UCSD-AML1 (cell line): ENCODE results near the gene PPARGC1A.

Experiments
- DNase-seq: peaks from one replicate; lab custom pipeline; 2025; ENCODE audit not compliant: unreplicated experiment; lab: John Stamatoyannopoulos, UW

Gene PPARGC1A, protein sequence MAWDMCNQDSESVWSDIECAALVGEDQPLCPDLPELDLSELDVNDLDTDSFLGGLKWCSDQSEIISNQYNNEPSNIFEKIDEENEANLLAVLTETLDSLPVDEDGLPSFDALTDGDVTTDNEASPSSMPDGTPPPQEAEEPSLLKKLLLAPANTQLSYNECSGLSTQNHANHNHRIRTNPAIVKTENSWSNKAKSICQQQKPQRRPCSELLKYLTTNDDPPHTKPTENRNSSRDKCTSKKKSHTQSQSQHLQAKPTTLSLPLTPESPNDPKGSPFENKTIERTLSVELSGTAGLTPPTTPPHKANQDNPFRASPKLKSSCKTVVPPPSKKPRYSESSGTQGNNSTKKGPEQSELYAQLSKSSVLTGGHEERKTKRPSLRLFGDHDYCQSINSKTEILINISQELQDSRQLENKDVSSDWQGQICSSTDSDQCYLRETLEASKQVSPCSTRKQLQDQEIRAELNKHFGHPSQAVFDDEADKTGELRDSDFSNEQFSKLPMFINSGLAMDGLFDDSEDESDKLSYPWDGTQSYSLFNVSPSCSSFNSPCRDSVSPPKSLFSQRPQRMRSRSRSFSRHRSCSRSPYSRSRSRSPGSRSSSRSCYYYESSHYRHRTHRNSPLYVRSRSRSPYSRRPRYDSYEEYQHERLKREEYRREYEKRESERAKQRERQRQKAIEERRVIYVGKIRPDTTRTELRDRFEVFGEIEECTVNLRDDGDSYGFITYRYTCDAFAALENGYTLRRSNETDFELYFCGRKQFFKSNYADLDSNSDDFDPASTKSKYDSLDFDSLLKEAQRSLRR

DNA sequence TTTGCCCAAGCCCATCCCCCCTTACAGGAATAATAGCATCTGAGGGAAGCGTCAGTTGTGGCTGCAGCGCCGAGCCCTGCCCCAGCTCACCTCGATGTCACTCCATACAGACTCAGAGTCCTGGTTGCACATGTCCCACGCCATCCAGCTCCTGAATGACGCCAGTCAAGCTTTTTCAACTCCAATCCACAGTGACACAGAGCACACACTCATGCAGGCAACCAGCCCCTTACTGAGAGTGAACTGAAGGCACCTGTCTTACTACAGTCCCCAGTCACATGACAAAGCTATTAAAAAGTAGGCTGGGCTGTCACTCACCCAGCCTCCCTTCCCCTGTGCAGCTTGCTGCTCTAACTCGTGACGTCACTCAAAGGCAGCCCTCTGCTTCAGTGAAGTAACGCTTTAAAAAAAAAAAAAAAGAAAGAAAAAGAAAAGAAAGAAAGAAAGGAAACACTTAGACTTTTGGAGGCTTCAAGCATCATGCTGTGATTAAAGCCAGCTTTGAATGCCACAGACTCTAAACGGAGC lies at the start of gene PPARGC1A:
TSS of gene PPARGC1A (minus strand) at position 234 of the 528 bp plus-strand sequence. CDS start at position 144, 90 bp downstream.
- DNase-seq: no peak

- DNase-seq: no peak
Measured at GRCh38 chr4:23938796-23939195, 48.9 kb upstream of the PPARGC1A start.

GRCh38 chr4:23937173-23937572 lies 47.3 kb upstream of the PPARGC1A start:
- DNase-seq: no peak

DNA sequence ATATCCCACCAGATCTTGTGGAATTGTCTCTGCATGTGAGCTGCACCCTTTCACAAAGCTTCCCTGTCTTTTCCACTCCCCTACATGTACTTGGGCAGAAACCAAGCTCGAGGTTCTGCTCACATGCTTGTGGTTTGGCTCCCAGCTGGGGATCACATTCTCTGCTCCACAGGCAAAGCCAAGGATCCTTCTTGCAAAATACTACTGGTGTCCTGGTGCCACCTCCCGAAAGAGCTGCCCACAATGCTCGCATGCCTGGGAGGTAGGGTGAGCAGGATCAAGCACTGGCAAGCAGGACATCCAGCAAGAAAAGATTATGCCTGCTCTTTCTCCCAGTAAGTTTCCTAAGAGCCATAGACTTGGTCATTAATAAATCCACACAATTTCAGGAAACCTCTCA lies 45.1 kb upstream of the PPARGC1A start:
- no peak for DNase-seq

- DNase-seq: no peak
Measured at GRCh38 chr4:23934223-23934622, 44.4 kb upstream of the PPARGC1A start.

GRCh38 chr4:23932901-23933308 lies 43.1 kb upstream of the PPARGC1A start:
- no peak for DNase-seq

DNA sequence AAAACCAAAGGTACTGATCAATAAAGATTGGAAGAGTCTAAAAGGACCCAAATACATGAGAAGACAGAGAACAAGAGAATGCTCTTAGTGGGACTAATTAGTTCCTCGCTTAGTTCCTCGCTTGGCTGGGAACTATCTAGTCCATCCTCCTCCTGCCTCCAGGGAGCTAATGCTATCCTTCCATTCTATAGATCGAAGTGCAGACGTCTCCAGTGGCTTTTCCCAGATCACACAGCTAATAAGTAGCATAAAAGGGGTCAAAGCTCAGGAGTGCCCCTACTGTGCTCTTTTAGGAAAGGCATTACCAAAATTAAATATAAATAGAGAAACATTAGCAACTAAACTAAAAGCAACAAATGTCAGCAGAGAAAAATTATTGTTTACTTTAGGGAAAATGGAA lies 42.3 kb upstream of the PPARGC1A start:
- DNase-seq: no peak

DNA sequence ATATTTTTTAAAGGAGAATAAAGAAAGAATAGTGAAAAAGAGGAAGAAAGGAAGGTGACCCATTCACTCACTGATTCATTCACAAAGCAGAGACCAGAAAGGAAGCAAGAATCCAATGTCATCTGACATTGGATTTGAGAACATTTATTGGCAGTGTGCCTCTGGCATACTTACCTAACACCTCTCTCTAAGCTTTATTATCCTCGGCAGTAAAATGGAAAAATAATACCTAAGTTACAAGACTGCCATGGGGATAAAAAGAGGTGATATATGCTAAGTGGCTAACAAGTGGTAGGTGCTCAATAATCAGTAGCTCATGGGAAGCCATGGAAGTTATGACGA lies 41.6 kb upstream of the PPARGC1A start:
- DNase-seq: no peak

- no peak for DNase-seq
Measured at GRCh38 chr4:23930750-23931488, 41.1 kb upstream of the PPARGC1A start.

- no peak for DNase-seq
Measured at GRCh38 chr4:23929248-23929647, 39.4 kb upstream of the PPARGC1A start.

DNA sequence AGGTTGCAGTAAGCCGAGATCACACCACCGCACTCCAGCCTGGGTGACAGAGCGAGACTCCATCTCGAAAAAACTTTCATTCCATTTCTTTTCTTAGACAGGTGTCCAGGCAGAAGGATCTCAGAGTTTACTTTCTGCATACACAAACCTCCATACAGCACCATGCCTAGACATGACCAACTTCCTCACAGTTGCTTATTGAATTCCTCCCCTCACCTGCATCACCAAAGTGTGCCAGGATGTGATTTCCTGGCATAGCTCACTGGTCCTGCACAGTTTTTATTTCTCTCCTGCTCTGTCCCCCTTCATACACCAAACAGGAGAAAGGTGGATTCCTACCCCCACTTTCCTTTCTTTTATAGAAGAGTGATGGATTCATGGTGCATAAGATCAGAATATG lies 34.7 kb upstream of the PPARGC1A start:
- DNase-seq: no peak

DNA sequence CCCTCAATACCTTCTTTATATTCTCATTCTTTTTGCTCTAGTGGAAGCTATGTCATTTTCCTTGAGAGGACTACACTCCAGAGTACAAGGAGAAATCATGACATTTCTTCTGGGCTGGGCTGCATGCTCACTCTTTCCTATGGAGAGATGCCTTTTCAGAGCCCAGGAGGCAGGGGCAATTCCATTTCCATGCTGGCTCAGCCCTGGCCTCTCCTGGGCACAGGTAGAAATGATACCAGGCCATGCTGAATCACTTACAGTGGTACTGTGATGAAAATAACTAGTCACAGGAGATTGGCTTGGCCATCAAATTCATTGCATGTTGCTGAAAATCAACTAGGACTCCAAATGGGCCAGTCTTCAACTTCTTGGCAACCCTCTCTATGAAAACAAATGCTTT lies 34.0 kb upstream of the PPARGC1A start:
- no peak for DNase-seq

DNA sequence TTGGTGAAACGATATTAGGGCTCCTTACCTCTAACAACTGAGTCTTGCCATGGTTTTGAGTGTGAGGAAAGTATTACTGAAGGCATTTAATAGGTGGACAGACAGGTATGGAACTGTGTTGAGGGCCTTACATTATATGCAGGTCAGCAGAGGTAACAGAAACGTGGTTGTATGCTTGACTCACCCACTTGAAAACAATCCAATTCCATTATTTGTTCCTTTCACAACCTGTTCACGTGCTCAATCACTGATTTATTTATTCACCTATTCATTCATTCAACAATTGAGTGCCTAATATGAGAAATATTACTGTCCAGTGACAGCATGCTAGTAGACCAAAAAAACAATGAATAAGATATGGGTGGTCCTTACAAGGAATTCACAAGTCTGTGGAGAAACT lies 33.3 kb upstream of the PPARGC1A start:
- DNase-seq: no peak

DNA sequence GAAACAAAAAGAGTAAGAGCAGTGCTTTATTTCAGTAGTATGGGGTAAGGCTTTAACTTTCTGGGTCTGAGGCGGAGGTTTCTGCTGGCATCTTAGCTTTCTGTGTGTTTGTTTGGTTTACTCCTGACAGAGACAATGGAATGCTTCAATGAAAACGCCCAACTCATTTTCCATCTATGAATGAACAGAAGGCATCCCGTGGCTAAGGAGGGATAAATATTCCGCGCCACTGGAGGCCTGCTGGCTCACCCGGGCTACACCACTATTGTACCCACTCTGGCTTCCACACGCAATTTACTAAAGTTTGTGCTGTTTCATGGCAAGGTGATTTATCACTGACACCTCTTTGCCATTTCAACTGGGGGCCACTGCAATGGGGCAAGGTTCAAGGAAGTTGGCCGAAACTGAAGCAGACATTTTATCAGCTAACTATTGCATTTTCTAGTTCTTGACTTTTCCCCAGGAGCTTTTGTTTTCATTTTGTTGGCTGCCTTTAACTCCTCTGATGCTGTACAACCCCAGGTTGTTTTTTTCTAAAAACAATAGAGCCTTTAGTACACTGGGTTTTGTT lies 32.8 kb upstream of the PPARGC1A start:
- DNase-seq: no peak

DNA sequence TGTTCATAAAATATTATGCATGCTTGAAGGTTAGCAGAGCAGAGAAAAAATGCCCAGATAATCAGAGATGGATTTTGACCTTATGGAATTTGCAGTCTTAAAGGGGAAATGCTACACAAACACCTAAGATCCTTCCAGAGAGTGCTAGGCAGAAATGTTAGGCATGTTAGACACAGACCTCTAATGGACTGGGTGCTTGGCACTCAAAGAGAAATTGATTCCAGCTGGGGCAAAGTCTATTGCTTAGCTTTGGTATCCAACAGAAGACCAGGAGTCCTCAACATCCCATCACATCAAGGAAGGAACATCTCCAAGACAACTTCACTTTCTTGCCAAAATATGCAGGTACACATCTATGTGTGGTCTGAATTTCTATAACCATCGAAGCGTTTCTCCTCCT lies 32.2 kb upstream of the PPARGC1A start:
- DNase-seq: no peak

DNA sequence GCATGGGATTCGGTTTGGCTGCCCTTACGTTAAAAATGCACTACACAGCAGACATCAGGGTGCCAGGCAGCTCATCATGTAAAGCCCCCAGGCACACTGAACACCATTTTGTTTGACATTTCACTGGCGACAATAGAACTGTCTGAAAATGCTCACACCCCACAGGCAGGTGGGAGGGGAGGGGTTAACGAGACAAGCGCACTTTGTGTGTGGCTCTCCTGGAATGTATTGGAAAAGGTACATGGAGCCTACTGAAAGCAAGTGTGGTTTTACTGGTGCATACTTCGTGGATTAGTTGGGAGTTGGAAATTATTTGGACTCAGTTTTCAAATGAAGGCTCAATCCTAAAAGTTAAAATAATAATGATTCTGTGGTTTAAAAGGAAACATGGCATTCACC lies 31.6 kb upstream of the PPARGC1A start:
- DNase-seq: no peak

DNA sequence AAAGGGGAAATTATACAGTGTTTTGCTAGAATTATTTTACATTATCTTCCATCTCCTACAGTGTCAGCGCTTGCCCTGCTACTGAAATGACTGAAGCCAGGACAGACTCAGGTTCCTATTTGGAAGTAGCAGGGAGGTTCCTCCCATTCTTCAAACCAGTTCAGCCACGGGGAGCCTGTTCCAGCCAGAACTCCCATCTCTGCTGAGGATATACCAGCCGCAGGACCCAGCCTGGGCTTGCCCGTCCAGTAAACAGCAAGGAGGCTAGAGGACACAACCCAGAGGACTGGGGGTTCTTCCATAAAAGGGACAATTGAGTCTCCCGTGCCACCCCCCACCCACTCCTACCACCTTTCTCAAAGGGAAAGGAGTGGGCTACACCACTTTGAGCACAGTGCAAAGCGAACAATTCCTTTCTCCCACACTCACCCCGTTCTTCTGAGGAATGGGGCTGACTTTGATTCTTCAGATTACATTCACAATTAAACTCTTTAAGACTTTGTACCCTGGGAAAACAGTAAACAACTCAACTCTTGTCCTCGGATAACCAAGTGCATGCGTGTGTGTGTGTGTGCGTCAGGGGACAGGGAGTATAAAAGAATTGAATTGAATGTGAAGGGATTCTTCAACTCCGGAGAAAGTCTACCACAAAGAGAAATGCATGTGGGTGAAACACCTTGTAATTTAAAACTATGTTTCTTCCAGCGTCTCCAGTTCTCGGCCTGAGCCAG lies 31.0 kb upstream of the PPARGC1A start:
- no peak for DNase-seq

DNA sequence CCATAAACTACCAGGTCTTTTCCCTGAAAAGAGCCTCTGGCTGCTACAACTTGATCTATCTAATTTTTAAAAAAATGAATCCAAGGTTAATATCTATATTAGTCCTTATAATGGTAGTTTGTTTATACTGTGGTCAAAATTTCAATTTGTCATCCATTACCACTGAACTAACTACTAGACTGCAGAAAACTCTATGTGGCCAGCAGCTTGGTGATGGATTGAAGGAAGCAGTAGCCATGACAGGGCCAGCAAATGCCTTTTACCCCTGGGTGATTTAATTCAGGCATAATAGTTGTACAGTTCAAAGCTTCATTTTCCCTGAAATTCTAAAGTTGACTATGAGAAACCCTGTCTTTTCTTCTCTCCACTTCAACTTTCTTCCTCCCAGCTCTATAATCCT lies 30.4 kb upstream of the PPARGC1A start:
- DNase-seq: no peak

- no peak for DNase-seq
Measured at GRCh38 chr4:23916282-23916681, 26.4 kb upstream of the PPARGC1A start.

DNA sequence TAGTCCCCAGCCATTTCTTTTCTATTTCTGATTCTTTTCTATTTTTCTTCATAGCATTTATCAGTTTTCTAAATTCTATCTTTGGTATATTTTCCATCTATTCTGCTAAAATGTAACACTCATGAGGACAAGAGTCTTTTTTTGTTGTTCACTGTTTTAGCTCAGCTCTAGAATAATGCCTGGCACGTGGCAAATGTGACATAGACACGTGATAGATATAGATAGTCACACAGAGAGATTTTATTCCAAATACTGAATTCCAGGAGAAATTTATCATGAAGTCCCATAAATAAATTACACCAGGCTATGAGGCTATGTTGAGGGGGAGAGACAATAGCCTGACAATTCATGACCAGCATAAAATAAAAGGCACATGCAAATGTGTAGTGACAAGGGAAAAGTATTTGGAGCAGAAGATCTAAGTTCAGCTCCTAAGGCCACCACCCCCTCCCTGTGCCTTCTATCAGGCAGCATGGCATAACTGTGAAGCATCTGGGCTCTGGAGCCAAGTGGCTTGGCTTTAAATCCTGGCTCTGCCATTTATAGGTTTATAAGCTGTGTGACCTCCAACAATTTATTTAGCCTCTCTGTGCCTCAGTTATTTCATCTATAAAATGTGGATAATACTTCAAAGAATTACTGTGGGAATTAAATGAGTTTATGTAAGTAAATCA lies 25.7 kb upstream of the PPARGC1A start:
- DNase-seq: no peak
